C4-2B (cell line): ENCODE data around the gene GPX4.

Source experiments
- ZFX ChIP-seq: fragments of 450-650 bp; IDR thresholded peaks from 2 replicates; pipeline ENCODE4 v1.6.1; 2017
- TF ChIP-seq, protein P1 (sequence below): fragments of 450-650 bp; conservative IDR thresholded peaks from 2 replicates; pipeline ENCODE4 v1.5.1; 2017; ENCODE audit warnings: mild to moderate bottlenecking

DNA sequence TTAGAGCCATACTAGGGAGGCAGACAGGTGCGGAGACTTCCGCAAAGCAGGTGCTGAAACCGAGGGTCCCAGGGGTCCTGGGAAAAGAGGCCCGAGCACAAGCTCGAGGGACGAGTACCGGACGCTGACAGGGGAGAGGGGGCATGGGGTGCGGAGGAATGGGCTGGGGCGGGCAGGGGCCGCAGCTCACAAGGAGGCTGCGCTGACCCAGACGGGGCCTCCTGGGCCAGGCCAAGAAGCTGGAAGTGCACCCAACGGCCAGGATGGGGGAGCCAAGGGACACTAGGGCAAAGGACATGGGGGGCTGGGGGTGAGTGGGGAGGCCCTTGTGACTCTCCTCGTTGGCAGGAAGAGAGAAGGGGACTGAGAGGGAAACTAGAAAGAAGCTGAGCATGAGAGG is 10.5 kb upstream of the GPX4 start:
- TF ChIP-seq, protein P1, sequence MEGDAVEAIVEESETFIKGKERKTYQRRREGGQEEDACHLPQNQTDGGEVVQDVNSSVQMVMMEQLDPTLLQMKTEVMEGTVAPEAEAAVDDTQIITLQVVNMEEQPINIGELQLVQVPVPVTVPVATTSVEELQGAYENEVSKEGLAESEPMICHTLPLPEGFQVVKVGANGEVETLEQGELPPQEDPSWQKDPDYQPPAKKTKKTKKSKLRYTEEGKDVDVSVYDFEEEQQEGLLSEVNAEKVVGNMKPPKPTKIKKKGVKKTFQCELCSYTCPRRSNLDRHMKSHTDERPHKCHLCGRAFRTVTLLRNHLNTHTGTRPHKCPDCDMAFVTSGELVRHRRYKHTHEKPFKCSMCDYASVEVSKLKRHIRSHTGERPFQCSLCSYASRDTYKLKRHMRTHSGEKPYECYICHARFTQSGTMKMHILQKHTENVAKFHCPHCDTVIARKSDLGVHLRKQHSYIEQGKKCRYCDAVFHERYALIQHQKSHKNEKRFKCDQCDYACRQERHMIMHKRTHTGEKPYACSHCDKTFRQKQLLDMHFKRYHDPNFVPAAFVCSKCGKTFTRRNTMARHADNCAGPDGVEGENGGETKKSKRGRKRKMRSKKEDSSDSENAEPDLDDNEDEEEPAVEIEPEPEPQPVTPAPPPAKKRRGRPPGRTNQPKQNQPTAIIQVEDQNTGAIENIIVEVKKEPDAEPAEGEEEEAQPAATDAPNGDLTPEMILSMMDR, result no peak
- no peak for TF ChIP-seq ZFX
